Endodermal cell (in vitro differentiated cells): ENCODE data around the gene NUDCD2. TPM values are rescaled to one million over a fixed set of nuclear protein-coding genes. Genes with fewer than 3 reads are reported as not detected.

Source experiments
- DNase-seq: peaks from one replicate; pipeline ENCODE4 v3.0.0-alpha.2; 2017
- H3K27ac ChIP-seq: 2 replicates; pipeline ENCODE4 v1.5.1; 2013; ENCODE audit warnings: mild to moderate bottlenecking, low read depth, low read length, moderate library complexity
- H3K27me3 ChIP-seq: 2 replicates; pipeline ENCODE4 v1.6.1; 2013; ENCODE audit warnings: mild to moderate bottlenecking, low read length, moderate library complexity; ENCODE audit not compliant: insufficient read depth, control insufficient read depth, poor library complexity, severe bottlenecking
- H3K36me3 ChIP-seq: 2 replicates; pipeline ENCODE4 v1.7.0; 2013; ENCODE audit warnings: mild to moderate bottlenecking, low read length, moderate library complexity; ENCODE audit not compliant: control insufficient read depth, insufficient read depth
- H3K4me1 ChIP-seq: one replicate; pipeline ENCODE4 v1.7.0; 2013; ENCODE audit warnings: low read length; ENCODE audit not compliant: control insufficient read depth, insufficient read depth
- H3K4me3 ChIP-seq: 2 replicates; pipeline ENCODE4 v1.5.1; 2013; ENCODE audit warnings: mild to moderate bottlenecking, low read length, moderate library complexity
- H3K9ac ChIP-seq: 2 replicates; pipeline ENCODE4 v1.6.1; 2013; ENCODE audit warnings: mild to moderate bottlenecking, low read length, moderate library complexity; ENCODE audit not compliant: poor library complexity, severe bottlenecking; ENCODE audit errors: extremely low read depth
- H3K9me3 ChIP-seq: 2 replicates; pipeline ENCODE4 v1.6.1; 2013; ENCODE audit warnings: mild to moderate bottlenecking, low read length, moderate library complexity; ENCODE audit not compliant: control insufficient read depth
- H3K27ac Mint-ChIP-seq: 2 replicates; pipeline ENCODE4 v1.8.0; 2020; ENCODE audit warnings: mixed read lengths
- H3K27me3 Mint-ChIP-seq: 2 replicates; pipeline ENCODE4 v1.8.0; 2021; ENCODE audit warnings: mild to moderate bottlenecking, mixed read lengths; ENCODE audit not compliant: insufficient read depth
- H3K36me3 Mint-ChIP-seq: 2 replicates; pipeline ENCODE4 v1.8.0; 2020; ENCODE audit warnings: low read depth, mixed read lengths
- H3K4me1 Mint-ChIP-seq: 2 replicates; pipeline ENCODE4 v1.8.0; 2020; ENCODE audit warnings: mixed read lengths
- H3K4me3 Mint-ChIP-seq: 2 replicates; pipeline ENCODE4 v1.8.0; 2020; ENCODE audit warnings: mild to moderate bottlenecking, moderate library complexity, mixed read lengths
- H3K9me3 Mint-ChIP-seq: 2 replicates; pipeline ENCODE4 v1.8.0; 2020; ENCODE audit warnings: mild to moderate bottlenecking, mixed read lengths
- WGBS, 2 experiments: methylation state at CpG; one replicate each; pipeline versions ENCODE4 v1.1.5 to v1.1.7; 2013; ENCODE audit warnings: missing lambda C conversion rate in 2 of 2, mixed read lengths in 1 of 2; ENCODE audit not compliant: insufficient coverage in 1 of 2, insufficient read length in 1 of 2; 5-methylcytosine and 5-hydroxymethylcytosine counted together
- total RNA-seq, 2 donors: library from RNA; stranded (reverse); fragmentation: NEBNext Ultra II Directional in 1 of 2; extraction: Animal tissue kit (Norgen Biotek cat#: 25700) in 1 of 2; gene quantifications; 2 replicates in 1 of 2; 3 replicates in 1 of 2; pipeline ENCODE4 v1.2.1, GENCODE V29; 2021
- TF ChIP-seq, protein P1 (sequence below): fragments of 200-600 bp; sonication (generic); conservative IDR thresholded peaks from 2 replicates; pipeline ENCODE4 v1.5.0; 2021; ENCODE audit warnings: antibody characterized with exemption, mild to moderate bottlenecking

The NUDCD2 gene
- total RNA-seq, 2 donors from 2014 or later, result 36.0 to 73.0 TPM

DNA sequence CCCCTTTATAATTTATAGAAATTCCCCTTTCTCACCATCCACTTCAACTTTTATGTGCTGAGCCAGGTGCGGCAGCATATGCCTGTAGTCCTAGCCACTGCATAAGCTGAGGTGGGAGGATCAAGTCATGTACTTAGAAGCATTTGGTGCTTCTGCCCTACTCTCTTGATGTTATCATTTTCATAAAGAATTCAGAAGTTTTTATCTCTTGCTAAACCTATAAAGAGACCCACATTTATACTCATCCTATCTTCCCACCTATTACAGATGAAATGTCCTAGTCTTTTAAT, 19.0 kb upstream of the NUDCD2 start:
- no peak overlapping the region for H3K4me3 Mint-ChIP-seq
- H3K27me3 Mint-ChIP-seq, result no peaks in the 10 kb centered on the region
- peaks cover 67% of the 10 kb centered on the region for H3K36me3 ChIP-seq
- no peak overlapping the region for H3K27ac ChIP-seq
- peaks cover 54% of the 10 kb centered on the region for H3K36me3 Mint-ChIP-seq
- H3K9ac ChIP-seq, result no peak overlapping the region
- TF ChIP-seq, protein P1, sequence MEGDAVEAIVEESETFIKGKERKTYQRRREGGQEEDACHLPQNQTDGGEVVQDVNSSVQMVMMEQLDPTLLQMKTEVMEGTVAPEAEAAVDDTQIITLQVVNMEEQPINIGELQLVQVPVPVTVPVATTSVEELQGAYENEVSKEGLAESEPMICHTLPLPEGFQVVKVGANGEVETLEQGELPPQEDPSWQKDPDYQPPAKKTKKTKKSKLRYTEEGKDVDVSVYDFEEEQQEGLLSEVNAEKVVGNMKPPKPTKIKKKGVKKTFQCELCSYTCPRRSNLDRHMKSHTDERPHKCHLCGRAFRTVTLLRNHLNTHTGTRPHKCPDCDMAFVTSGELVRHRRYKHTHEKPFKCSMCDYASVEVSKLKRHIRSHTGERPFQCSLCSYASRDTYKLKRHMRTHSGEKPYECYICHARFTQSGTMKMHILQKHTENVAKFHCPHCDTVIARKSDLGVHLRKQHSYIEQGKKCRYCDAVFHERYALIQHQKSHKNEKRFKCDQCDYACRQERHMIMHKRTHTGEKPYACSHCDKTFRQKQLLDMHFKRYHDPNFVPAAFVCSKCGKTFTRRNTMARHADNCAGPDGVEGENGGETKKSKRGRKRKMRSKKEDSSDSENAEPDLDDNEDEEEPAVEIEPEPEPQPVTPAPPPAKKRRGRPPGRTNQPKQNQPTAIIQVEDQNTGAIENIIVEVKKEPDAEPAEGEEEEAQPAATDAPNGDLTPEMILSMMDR, result no peak
- DNase-seq, result no peak
- H3K9me3 ChIP-seq, result no peaks in the 10 kb centered on the region
- no peaks in the 10 kb centered on the region for H3K4me1 ChIP-seq
- H3K9me3 Mint-ChIP-seq, result no peaks in the 10 kb centered on the region
- H3K4me1 Mint-ChIP-seq, result no peaks in the 10 kb centered on the region
- H3K27ac Mint-ChIP-seq, result no peak overlapping the region
- no peak overlapping the region for H3K4me3 ChIP-seq
- 95% methylated on average over 1 of the region's 1 CpG; no CpG with 5 or more reads in 1 of the 2 experiments for WGBS, 2 experiments
- H3K27me3 ChIP-seq, result no peaks in the 10 kb centered on the region

DNA sequence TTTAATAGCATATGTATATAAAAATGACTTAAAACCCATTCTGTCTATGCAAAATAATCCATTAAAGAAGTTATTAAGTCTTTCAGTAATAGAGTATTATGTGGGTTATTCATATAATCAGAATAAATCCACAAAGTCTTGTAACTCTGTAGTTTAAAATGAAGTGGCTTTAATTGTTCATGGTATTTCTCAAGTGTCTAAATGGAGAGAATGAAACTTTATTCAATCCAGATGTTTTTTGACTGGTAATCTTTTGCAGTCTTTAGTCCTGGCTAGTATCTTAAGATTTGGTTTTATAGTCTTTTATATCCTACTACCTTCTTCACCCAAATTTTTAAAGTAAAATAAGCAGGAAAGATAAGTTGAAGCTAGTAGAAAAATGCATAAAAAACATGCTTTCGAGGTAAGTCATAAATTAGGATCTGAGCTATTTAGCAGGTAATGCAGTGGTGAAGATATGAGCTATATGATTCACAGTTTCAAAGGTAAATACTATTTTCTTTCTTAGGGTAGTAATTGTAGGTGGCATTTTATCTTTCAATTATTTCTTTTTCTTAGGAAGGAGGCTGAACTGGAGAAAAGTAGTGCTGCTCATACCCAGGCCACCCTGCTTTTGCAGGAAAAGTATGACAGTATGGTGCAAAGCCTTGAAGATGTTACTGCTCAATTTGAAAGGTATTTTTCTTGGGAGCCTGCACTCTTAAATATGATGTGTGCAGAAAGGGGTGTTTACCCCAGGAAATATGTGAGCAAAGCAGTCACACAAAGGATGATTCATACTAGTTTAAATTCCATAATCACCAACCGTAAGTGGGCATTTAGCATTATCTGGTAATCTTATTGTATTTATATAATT, 18.5 kb upstream of the NUDCD2 start:
- WGBS, 2 experiments, result 95% methylated on average over 2 of the region's 2 CpGs; no CpG with 5 or more reads in 1 of the 2 experiments

DNA sequence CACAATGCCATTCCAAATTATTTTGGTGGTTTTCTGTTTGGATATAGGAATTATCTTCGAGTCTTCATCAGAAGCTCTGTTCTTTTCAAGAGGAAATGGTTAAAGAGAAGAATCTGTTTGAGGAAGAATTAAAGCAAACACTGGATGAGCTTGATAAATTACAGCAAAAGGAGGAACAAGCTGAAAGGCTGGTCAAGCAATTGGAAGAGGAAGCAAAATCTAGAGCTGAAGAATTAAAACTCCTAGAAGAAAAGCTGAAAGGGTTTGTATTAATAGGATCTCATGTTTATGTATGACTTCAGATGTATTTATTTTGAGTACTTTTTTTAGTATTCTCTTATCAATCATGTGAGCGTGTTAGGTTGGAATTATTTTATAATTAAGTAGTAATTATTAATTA, 15.5 kb upstream of the NUDCD2 start:
- Histone ChIP-seq H3K9me3 (no peaks in the 10 kb centered on the region), H3K9ac (no peak overlapping the region), H3K27me3 (no peaks in the 10 kb centered on the region), H3K36me3 (peaks cover 86% of the 10 kb centered on the region), H3K4me3 (no peak overlapping the region), H3K27ac (no peak overlapping the region), H3K4me1 (no peaks in the 10 kb centered on the region)
- Mint-ChIP-seq H3K27ac (no peak overlapping the region), H3K9me3 (no peaks in the 10 kb centered on the region), H3K36me3 (peaks cover 60% of the 10 kb centered on the region), H3K4me1 (no peaks in the 10 kb centered on the region), H3K27me3 (no peaks in the 10 kb centered on the region), H3K4me3 (no peak overlapping the region)
- WGBS, 2 experiments, result 97% methylated on average over 1 of the region's 2 CpGs; no CpG with 5 or more reads in 1 of the 2 experiments
- TF ChIP-seq, protein P1, result no peak
- no peak for DNase-seq

More for the DNA sequence above, 18.5 kb upstream of the NUDCD2 start:
- no peaks in the 10 kb centered on the region for H3K9me3 Mint-ChIP-seq
- H3K4me3 ChIP-seq, result no peak overlapping the region
- DNase-seq, result no peak
- H3K4me3 Mint-ChIP-seq, result no peak overlapping the region
- H3K36me3 ChIP-seq, result peaks cover 67% of the 10 kb centered on the region
- H3K36me3 Mint-ChIP-seq, result peaks cover 54% of the 10 kb centered on the region
- no peak overlapping the region for H3K9ac ChIP-seq
- no peaks in the 10 kb centered on the region for H3K9me3 ChIP-seq
- TF ChIP-seq, protein P1, result no peak
- no peak overlapping the region for H3K27ac Mint-ChIP-seq
- no peaks in the 10 kb centered on the region for H3K4me1 ChIP-seq
- H3K27me3 Mint-ChIP-seq, result no peaks in the 10 kb centered on the region
- H3K27ac ChIP-seq, result no peak overlapping the region
- H3K27me3 ChIP-seq, result no peaks in the 10 kb centered on the region
- no peaks in the 10 kb centered on the region for H3K4me1 Mint-ChIP-seq
